ENCODE data around the gene MACROD2. TPM values are rescaled to one million over a fixed set of nuclear protein-coding genes. Genes with fewer than 3 reads are reported as not detected.
A peak's percentile ranks its signal among the peaks of the same experiment; 100 is the strongest.

Gene MACROD2
- total and polyA plus RNA-seq, 2 of the 4 experiments (the other 2 are of a cell fraction), result not detected

DNA sequence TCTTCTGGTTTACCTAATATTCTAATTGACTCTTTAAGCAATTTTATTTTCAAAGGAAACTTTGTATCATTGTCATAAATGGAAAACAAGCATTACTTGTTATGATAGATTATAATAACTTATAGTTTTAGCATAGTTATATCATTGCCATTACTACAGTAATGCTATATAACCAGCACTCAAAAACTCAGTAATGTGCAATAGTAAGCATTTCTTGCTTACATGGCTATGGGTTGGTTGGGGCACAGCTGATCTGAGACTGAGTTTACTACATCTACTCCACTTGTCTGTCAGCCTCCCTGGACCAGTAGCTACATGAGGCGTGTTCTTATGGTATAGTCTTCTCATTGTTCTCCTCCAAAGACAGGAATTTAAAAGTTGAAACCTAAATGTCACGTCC is 1427.7 kb downstream of the MACROD2 start:
- Histone ChIP-seq H3K4me1 (ENCODE audit: control insufficient read depth, insufficient read depth, low read length) (no peaks in the 10 kb centered on the region), H3K4me3 (ENCODE audit: insufficient read depth, low read depth, low read length) (no peak overlapping the region), H3K4me2 (ENCODE audit: low read depth, low read length) (no peak overlapping the region), H4K8ac (ENCODE audit: low read depth in 2 of 2, low read length in 2 of 2) (no peak overlapping the region), H3K9me1 (ENCODE audit: insufficient read depth, low read length) (no peaks in the 10 kb centered on the region), H4K20me1 (ENCODE audit: insufficient read depth, low read length) (no peaks in the 10 kb centered on the region), H3K9ac (ENCODE audit: low read depth, low read length) (no peak overlapping the region), H2BK120ac (ENCODE audit: low read depth, low read length) (no peak overlapping the region), H4K5ac (ENCODE audit: low read depth, low read length) (no peak overlapping the region), H3K4ac (ENCODE audit: low read depth, low read length) (no peak overlapping the region), H2AK9ac (replicated peaks; ENCODE audit: low read depth, low read length, poor library complexity) (no peak overlapping the region), H3K56ac (ENCODE audit: extremely low read depth, insufficient read depth, low read length) (no peak overlapping the region), H3K23ac (ENCODE audit: low read depth, low read length) (no peak overlapping the region), H3K14ac (replicated peaks; ENCODE audit: low read depth, low read length) (no peak overlapping the region), H3K27me3 (ENCODE audit: control insufficient read depth, insufficient read depth, low read length) (no peaks in the 10 kb centered on the region), H2AK5ac (ENCODE audit: low read depth, low read length) (no peak overlapping the region), H3K18ac (ENCODE audit: low read depth, low read length) (no peak overlapping the region), H2AFZ (replicated peaks; ENCODE audit: low read length, poor library complexity) (no peak overlapping the region), H3K36me3 (ENCODE audit: control insufficient read depth, insufficient read depth, low read length) (no peaks in the 10 kb centered on the region), H4K91ac (ENCODE audit: insufficient read depth, low read depth, low read length) (no peak overlapping the region), H3K27ac (ENCODE audit: insufficient read depth, low read length) (no peak overlapping the region), H2BK5ac (ENCODE audit: low read depth, low read length, poor library complexity, severe bottlenecking) (no peak overlapping the region), H3K79me1 (ENCODE audit: low read depth in 1 of 2, low read length in 2 of 2) (no peaks in the 10 kb centered on the region), H2BK15ac (ENCODE audit: low read depth, low read length) (no peak overlapping the region), H2BK20ac (ENCODE audit: low read depth, low read length) (no peak overlapping the region), H3K9me3 (ENCODE audit: control insufficient read depth, insufficient read depth, low read length) (peaks cover 14% of the 10 kb centered on the region)
- CTCF ChIA-PET, result no interaction called here
- dilution Hi-C loops (cut with HindIII; ENCODE audit: low sequenced_read_pairs, unreplicated experiment) (no loop called here), in situ Hi-C loops (cut with MboI; ENCODE audit: low sequenced_read_pairs) (no loop called here), intact Hi-C loops (cut with micrococcal nuclease) (no loop called here)
- BruUV-seq (replicated peaks), result no TSS peak
- DNase-seq (no peak), ATAC-seq (ENCODE audit: low read depth) (no peak)
- no peak for TF ChIP-seq BHLHE40 (IDR thresholded peaks at IDR 0.05; ENCODE audit: low read depth, low read length)
- 0 out of 2 replicates have a peak, but pooled peaks have one; percentile 18 for TF ChIP-seq MAFK (IDR thresholded peaks at IDR 0.05; ENCODE audit: low read depth, low read length)
- TF ChIP-seq, protein P1, sequence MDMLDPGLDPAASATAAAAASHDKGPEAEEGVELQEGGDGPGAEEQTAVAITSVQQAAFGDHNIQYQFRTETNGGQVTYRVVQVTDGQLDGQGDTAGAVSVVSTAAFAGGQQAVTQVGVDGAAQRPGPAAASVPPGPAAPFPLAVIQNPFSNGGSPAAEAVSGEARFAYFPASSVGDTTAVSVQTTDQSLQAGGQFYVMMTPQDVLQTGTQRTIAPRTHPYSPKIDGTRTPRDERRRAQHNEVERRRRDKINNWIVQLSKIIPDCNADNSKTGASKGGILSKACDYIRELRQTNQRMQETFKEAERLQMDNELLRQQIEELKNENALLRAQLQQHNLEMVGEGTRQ (IDR thresholded peaks at IDR 0.05; ENCODE audit: low read depth, low read length), result no peak
- WGBS, 2 experiments (ENCODE audit: extremely low coverage in 2 of 2, insufficient read length in 1 of 2), result no CpG with 5 or more reads among the region's 2 CpGs
- POLR2A ChIA-PET (ENCODE audit: unreplicated experiment), result no interaction called here

Measured in IMR-90 (cell line).